Left renal pelvis (tissue), 4 donors: Measurements from ENCODE around the gene OR56B4. TPM values are rescaled to one million over a fixed set of nuclear protein-coding genes. Genes with fewer than 3 reads are reported as not detected.
"Not testable (repeated sequence)": the region's sequence is repeated elsewhere in the genome, so short reads cannot be mapped to it uniquely, and the experiment has no call there.

Source experiments
- DNase-seq, 4 donors: peaks; one replicate each; pipeline ENCODE4 v3.0.0-alpha.2; 2013; ENCODE audit warnings: low read depth in 4 of 4, low spot score in 3 of 4
- polyA plus RNA-seq, 4 donors: library from polyadenylated mRNA; unstranded; fragments of 120-200 nt; gene quantifications; one replicate each; pipeline ENCODE4 v1.2.1, GENCODE V29; 2013; ENCODE audit not compliant: insufficient read length in 4 of 4

The OR56B4 gene, protein sequence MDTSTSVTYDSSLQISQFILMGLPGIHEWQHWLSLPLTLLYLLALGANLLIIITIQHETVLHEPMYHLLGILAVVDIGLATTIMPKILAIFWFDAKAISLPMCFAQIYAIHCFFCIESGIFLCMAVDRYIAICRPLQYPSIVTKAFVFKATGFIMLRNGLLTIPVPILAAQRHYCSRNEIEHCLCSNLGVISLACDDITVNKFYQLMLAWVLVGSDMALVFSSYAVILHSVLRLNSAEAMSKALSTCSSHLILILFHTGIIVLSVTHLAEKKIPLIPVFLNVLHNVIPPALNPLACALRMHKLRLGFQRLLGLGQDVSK
- polyA plus RNA-seq: under 1 TPM in 1 of 4 donors, not detected in 3; 0.22 TPM

DNA sequence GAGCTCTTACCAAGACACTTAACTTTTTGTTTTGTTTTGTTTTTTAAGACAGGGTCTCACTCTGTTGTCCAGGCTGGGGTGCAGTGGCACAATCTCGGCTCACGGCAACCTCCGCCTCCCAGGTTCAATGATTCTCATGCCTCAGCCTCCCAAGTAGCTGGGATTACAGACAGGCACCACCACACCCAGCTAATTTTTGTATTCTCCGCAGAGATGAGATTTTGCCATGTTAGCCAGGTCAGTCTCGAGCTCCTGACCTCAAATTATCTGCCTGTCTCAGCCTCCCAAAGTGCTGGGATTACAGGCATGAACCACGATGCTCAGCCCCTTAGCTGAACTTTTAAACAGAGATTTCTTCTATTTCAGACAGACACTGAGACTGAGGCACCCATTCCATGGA, at the start of gene OR56B4:
Gene OR56B4, plus strand, starts transcription at position 301 of the 400 bp plus-strand sequence. Its CDS starts 95 bp downstream, at position 396.
- not testable (repeated sequence) for DNase-seq

DNA sequence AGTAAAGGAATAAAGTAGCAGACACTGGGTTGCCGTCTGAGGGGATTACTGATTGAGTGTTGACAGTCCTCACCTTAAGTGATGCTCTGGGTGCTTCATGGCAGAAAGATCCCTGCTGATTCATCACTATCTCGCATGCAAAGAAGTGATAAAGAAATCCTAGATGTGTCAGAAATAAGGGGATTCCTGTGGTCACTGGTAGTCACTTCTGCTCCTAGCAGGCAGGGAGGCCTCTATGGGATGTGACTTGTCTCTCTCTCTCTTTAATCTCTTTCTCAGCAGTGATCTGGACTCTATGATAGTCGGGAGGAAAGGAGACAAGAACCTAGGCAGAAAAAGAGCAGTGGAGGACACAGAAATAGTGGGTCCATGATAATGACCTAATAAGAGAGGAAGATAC, 46.0 kb upstream of the OR56B4 start:
- no peak for DNase-seq

DNA sequence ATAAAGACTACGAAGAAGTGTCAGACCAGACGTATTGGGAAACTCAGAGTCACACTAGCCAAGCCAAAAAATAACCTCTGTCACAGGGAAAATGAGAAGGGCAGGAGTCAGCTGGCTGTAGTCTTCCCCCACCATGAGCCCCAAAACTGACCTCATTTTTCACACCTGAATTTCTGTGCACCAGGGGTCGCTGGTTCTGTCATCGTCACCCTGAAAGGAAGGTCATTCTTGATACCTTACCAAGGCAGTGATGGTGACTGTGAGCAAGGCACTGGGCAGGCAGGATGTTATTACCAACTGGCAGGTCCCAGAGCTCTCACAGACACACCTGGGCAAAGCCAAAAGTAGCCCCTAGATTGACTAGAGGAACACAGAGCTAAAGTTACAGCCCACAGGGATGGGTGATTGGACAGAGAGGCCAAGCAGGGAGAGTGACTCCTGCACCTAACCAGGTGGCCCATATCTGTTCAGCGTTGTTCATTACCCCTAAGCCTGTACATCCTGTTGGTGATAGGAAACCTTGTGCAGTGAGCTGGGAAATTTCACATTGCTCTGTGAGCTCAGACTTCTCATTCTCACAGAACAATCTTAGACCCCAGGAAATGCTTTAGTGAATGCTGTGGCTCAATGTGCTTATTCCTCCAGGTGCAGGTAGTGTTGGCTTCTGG, 44.7 kb upstream of the OR56B4 start:
- DNase-seq: no peak

DNA sequence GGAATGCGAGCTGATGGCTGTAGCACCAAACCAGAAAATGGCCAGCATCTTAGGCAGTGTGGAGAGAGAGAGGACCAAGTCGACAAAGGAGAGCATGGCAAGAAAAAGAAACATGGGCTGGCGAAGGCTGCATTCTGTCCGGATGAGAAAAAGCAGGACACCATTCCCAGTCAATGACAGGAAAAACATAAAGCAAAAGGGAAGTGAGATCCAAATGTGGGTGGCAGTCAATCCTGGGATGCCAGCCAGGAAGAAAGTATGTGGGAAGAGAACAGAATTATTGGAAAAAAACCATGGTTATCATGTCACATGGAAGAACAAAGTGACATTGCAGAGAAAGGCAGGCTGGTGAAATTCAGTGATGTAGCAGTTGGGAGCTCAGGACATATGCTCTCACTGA, 40.0 kb upstream of the OR56B4 start:
- no peak for DNase-seq

DNA sequence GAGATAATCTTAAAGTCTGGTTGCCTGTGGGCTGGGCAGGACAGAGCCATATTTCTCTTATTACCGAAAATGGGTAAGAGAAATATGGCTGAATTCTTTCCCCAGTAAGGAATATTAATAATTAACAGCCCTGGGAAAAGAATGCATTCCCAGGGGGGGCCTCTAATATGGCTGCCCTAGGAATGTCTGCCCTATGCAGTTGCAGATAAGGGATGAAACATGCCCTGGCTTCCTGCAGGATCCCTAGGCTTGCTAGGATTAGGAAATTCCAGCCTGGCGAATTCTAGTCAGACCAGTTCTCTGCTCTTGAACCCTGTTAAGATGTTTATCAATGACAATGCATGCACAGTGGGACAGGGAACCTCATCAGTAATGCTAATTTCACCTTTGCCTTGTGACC, 31.0 kb upstream of the OR56B4 start:
- not testable (repeated sequence) for DNase-seq

DNA sequence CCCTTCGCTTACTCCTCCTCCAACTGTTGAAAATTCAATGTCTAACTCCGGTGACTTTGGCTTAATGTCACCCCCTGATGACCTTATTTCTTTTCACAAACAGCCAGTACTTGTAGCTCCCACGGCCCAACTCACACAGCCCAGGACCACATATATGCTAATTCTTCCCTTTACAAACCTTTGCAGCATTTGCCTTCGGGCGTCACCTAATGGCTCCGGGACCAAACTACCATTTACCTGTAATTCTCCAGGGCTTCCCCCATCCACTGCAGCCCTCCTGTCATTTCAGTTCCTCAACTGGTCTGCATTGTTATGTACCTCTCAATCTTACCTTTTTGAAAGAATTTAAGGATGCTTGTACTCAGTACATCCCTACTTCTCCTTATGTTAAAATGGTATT, 29.8 kb upstream of the OR56B4 start:
- no peak for DNase-seq

DNA sequence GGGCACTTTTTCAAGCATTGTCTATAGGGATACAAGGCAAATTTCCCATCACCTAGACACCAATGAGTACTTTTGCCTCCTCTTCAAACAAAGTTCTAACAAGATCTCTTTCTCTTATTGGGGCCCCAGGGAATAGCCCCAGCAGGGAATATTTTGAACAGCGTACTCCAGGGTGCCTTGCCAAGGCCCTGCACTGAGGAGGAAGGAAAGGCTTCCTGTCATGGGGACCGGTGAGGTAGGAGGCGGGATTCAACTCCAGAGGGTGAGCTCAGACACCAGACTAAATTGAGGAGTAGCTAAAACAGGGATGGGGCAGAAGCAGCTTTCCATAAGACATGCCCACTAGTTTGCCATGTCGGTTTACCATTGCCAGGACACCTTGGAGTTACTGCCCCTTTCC, 28.0 kb upstream of the OR56B4 start:
- DNase-seq: no peak

DNA sequence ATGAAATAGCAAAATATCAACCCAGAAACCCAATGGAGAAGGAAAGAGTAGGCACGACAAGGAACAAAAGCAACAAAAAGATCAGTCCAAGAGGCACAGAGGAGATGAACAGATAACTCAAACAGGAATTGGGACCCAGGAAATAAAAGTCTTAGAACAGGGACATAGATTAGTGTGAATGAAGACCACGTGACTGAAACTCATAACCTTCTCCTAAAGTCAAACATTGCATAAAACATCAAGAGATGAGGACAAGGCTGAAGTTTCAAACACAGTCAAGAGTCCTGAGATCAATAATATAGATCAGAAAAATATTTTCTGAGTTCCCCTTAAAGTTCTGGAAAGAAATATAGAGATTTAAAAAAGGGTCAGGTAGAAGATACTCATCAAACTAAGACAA, 24.4 kb upstream of the OR56B4 start:
- DNase-seq: no peak

DNA sequence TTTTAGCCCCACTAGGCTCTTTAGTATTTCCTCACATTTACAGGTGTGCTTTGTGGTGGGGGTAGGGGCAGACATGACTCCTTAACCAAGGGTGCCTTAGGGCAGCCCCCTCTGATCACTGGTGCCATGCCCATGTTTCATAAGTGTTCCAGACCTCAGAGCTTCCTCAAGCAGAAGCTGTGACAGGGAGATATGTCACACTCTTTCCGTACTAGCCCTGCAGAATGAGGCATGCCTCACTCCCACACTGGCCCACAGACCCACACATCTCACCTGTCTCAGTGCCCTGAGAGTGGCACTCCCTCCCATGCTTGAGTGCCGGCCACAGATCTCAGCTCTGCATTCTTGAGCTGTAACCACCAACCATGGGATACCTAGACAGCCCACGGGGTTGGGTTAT, 22.9 kb upstream of the OR56B4 start:
- DNase-seq: no peak

DNA sequence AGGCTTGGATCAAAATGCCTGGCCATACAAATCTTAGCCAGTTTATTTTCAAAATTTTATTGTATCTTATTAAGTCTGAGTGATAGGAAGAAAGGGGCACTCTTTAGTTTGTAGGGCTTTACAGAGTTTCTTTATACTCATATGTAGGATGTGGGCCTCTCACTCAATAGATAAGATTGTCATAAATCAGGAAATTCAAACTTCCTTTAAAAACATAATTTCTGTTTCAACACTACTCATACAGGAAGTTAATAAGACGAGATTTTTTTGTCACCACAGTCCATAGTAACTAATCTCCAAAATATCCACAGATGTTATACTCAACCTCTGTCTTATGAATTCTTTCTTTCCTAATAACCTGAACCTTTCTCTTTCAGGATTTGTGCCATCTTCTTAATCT, 13.3 kb upstream of the OR56B4 start:
- DNase-seq: no peak

DNA sequence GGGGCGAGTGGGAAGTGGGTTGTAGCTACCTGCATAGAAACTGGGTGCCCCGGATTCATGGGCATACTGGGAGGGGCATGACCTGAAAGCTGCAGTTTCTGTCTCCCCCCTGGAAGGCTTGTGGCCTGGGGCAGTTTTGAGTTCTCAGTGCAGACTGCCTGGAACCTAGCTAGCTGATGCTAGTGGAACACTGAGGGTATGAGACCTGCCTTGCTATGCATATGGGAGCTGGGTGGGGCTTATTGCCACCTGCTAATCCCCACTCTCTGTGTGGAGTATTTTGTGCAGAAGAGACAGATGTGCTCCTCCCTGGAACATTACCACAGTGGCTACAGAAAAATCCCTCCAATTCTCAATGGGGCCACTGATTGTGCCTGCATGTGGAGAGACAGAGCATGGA, 11.7 kb upstream of the OR56B4 start:
- DNase-seq: no peak

DNA sequence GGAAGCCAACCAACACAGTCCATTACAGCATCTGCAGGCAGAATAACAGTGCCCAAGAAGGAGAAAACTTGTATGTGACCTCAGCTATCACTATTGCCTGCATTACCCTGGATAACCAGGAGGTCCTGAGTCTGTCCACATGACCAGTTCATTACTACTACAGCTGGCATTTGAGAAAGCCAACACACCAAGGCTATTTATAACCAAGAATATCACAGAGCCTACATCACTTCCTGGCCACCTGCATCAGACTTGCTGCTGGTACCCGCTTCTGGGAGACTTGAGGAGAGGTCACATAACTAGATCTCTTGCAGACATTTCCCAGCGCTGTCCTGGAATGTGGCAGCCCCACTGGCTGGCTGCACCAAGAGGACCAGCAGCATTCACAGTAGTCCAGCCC, 11.1 kb upstream of the OR56B4 start:
- no peak for DNase-seq

DNA sequence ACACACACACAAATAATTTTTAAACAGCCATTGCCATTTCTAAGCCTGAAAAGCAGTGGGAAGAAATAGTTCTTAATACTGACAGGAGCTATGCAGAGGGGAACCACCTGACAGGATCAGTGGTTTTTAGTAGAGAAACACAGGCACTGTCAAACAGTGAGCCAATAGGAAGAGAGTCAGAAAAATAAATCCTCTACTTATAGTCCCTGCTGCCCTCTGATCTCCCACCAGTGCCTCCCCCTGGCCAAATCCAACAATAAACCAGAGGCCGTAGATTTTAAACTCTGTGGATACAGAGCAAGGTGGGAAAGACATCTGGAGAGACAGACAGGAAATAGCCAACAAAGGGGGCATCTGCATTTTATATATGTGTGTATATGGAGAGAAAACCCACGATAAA, 7.9 kb upstream of the OR56B4 start:
- DNase-seq: no peak

DNA sequence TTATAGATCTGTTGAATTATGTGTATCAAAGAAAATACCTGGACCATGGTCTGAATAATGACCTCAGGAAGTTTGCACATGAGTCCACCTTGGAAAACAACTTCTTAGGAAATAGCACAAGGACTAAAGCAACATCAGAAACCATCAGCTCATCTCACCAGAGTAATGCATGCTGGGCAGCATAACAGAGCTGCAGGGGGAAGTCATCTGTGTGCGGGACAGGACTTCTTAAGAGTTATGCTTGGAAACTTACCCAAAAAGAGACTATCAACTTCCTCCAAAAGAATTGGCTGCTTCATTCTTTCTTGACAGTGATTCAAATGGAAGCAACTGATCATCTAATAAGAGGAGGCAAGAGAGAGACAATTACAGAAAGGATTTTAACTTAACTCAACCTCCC, 2.5 kb downstream of the OR56B4 start:
- DNase-seq: no peak

DNA sequence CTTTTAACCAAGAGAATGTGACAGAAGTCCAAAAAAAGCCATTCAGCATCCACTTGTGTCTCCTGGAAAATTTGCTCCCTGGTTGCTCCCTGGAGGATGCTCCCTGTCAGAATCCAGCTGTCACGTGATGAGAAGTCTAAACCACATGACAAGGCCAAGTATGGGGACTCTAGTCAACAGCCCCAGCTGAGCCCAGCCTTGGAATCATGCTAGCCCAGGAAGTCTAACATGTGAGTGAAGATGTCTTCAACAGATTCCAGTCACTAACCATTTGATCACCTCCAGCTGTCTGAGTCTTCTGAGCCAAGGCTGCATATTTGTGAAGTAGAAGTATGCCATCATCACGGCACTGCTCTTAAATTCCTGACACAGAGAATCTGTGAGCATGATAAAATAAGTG, 4.2 kb downstream of the OR56B4 start:
- no peak for DNase-seq

DNA sequence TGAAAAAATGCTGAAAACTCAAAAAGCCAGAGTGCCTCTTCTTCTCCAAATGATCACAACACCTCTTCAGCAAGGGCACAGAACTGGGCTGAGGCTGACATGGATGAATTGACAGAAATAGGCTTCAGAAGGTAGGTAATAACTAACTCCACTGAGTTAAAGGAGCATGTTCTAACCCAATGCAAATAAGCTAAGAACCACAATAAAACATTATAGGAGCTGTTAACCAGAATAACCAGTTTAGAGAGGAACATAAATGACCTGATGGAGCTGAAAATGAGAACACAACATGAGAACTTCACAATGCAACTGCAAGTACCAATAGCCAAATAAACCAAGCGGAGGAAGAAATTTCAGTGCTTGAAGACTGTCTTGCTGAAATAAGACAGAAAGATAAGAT, 9.2 kb downstream of the OR56B4 start:
- no peak for DNase-seq

DNA sequence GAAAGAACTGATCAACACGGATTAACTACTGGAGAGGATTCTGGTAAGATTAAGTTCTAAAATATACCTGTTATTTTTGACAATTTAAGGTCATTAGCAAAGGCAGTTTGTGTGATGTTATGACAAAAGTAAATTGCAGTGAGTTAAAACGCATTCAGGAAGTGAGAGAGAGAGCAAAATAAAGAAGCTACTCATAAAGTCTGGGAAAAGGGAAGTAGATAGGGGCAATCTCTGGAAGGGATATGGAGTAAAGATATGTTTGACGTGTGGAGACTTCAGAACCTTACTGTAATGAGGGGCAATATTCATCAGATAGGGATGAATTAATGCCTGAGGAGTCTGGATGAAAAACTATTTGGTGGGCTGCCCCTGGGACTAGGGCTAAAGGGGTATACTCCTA, 16.8 kb downstream of the OR56B4 start:
- DNase-seq: no peak

DNA sequence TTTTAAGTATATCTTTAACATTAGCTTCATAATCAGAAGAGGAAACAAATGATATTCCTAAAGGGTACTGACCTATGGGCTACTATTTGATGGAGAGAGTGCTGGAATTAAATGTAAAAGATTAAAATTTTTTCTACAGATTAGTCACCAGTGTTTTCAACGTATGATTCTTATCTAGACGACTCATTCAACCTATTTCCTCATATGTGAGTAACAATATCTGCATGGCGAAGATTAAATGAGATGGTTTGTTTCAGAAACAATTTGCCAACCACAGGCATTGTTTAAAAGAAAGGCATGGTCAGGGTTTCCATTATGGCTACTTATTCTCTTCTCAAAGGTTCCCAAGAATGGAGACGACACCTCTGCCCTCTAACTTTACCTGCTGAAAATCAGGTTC, 20.4 kb downstream of the OR56B4 start:
- no peak for DNase-seq

DNA sequence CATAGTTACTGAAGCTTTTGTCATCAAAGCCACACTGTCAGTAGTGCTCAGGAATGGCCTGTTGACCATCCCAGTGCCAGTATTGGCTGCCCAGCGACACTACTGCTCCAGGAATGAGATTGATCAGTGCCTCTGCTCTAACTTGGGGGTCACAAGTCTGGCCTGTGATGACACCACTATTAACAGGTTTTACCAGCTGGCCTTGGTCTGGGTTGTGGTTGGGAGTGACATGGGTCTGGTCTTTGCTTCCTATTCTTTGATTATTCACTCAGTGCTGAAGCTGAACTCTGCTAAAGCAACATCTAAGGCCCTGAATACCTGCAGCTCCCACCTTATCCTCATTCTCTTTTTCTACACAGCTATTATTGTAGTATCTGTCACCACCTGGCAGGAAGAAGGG, 21.5 kb downstream of the OR56B4 start:
- DNase-seq: no peak

DNA sequence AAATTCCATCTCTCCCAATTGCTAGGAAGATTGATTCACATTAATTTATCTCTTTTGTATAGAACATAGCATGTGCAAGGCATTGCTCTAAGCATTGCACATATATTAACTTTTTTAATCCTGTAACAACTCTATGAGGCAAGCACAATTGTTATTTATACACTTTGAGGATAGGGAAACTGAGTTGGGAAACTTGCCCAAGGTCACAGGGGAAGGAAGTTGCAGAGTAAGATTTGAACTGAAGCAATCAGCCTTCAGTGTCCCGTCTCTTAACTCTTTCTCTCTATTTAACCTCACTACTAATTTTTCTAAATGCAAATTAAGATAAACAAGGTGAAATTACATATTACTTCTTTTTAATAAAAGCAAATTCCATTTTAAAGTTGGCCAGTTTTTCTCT, 22.2 kb downstream of the OR56B4 start:
- no peak for DNase-seq

DNA sequence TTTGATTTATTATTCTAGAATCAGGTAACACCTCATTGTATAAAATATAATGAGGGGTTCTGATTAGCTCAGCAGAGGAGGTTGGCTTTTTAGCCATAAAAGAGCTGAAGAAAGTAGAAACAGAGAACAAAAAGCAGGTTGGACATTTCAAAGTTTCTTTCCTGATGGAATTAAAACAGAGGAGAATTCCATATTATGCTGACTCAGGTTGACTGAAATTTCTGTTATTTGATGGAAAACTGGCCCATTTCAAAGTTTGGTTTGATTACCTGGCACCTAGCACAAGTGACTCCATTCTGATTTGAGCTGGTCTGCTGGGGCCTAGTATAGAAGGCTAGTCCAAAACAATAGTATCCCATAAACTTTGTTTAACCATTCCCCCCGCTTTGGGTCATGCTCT, 24.9 kb downstream of the OR56B4 start:
- no peak for DNase-seq

DNA sequence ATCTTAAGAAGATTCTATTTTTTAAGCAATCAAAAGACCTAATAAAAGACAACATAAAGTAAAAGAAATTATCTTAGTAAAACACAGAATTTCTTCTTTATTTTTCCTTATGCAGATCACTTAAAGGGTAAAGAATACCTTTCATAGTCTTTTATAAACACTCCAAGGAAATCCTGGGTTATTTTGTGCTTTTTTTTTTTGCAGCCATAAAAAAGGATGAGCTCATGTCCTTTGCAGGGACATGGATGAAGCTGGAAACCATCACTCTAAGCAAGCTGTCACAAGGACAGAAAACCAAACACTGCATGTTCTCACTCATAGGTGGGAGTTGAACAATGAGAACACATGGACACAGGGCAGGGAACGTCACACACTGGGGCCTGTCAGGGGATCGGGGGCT, 28.5 kb downstream of the OR56B4 start:
- DNase-seq: not testable (repeated sequence)
